Mesangial cell (primary cell): ENCODE results near the gene PVALEF. TPM values are rescaled to one million over a fixed set of nuclear protein-coding genes. Genes with fewer than 3 reads are reported as not detected.

Experiments
- total RNA-seq: library from RNA; depleted of rRNA; stranded (reverse); fragments of >200 nt; gene quantifications from 2 replicates; pipeline ENCODE4 v1.2.3, GENCODE V29; 2015

PVALEF gene
- total RNA-seq, result not detected in 2 replicates

DNA sequence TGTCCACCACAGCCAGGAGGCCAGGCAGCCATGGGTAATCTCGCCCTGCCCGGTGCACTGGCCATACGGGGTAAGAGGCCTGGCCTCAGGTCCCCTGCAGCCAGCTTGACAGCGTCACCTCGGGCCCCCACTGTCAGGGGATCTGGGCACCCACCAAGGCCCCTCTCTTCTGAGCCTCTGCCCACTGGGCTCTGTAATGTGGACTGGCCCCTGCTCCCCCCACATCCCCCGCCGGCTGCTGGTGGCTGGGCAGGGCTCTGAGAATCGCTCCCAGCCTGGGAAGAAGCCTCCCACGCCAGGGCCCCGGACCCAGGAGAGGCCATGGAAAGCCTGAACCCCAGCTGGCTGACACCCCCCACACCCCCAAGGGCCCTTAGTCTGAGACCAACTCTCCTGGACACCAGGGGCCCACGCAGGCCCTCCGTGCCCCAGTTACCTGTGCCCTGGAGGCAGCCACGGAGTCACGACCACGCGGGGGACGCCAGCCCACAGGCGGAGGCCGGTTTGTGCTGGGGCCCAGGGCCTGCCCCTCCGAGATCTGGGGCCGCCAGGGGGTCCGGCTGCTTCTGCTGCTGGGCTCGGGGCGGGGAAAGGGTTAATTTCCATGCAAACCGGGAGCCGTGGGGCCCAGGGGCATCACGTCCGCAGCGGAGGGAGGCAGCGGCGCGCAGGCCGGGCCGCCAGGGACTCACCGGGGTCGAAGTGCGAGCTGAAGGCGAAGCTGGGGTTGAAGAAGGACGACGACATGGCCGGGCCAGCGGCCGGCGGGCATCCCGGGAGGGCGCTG lies at the start of gene PVALEF:
Gene PVALEF, plus strand, starts transcription at position 262 of the 787 bp plus-strand sequence. CDS start 15,720 bp downstream, outside the sequence.

DNA sequence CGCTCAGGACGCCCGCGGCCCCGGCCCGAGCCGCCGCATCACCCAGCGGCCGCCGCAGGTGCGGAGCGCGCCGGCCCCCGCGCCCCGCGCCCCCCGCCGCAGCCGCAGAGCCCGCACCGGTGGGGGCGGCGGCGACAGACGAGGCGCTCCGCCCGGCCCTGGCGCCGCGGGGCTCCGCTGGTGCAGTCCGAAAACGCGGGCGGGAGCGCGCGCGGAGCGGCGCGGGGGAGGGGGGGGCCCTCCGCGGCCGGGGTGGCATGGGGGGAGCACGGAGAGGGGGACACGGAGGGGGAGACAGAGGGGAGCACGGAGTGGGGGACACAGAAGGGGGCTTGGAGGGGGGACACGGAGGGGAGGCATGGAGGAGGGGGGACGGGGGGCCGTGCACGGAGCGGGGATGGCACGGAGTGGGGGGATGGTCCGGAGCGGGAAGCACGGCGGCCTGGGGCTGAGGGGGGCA lies 756 bp downstream of the PVALEF start, which contains the start of gene AATK:
Gene AATK, minus strand, starts transcription at position 189 of the 460 bp plus-strand sequence. CDS start 229 bp downstream, outside the sequence.

DNA sequence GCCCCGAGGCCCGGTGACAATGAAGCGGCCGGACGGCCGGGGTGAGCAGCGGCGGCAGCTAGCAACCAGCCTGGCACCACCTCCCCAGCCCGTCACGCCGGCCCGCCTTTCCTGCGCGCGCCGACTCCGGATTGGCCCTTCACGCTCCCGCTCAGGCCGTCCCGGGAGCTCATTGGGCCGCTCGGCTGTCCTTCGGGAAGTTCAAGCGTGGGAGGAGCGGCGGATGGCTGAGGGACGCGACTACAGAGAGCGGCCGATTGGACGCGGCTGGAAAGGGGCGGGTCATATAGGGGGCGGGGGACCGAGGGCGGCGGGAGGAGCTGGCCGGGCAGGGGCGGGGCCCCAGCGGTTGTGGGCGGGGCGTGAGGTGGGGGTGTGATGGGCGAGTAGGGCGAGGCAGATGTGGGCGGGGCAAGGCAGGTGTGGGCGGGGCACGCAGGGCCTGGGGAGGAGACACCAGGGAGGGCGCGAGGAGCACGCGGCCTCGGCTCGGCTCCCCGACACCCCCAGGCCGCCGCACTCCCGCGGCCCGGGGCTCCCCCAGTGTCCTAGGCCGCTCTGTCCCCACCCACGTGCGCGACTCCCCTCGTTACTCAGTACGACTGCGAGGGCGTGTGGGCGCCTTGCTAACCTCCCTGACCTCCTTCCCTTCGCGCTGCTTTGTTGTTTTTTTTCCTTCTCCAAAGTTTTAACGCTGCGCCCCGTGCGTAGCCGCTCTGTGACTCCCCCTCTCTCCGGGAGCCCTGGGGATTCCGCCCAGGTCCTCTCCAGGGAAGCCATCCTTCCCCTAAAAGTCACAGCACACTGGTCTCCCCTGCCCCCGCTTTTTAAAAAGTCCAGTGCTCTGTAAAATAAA lies 57.8 kb downstream of the PVALEF start, which contains the start of gene CEP131:
Gene CEP131, minus strand, starts transcription at position 60 of the 856 bp plus-strand sequence. CDS start 2,909 bp downstream, outside the sequence.

Other genes starting within 250 kb of the PVALEF start
- 30.0 and 33.6 TPM in 2 replicates for gene CHMP6, start 173.7 kb upstream of the PVALEF start, total RNA-seq
- 60.3 and 90.3 TPM in 2 replicates for gene BAIAP2, start 130.4 kb upstream of the PVALEF start, total RNA-seq
- gene AATK, start 714 bp downstream of the PVALEF start, total RNA-seq, result 0.89 TPM in 1 of 2 replicates, not detected in the other
- gene CEP131, start 57.5 kb downstream of the PVALEF start, total RNA-seq, result 14.5 and 17.8 TPM in 2 replicates
- gene TEPSIN, start 73.5 kb downstream of the PVALEF start, total RNA-seq, result 18.6 and 27.9 TPM in 2 replicates
- 51.5 and 56.2 TPM in 2 replicates for gene NDUFAF8, start 73.8 kb downstream of the PVALEF start, total RNA-seq
- gene SLC38A10, start 129.8 kb downstream of the PVALEF start, total RNA-seq, result 84.4 and 109 TPM in 2 replicates
- 6.8 and 18.3 TPM in 2 replicates for gene BAHCC1, start 229.9 kb downstream of the PVALEF start, total RNA-seq